ENCODE results near the gene CTSA. TPM values are rescaled to one million over a fixed set of nuclear protein-coding genes. Genes with fewer than 3 reads are reported as not detected.

Gene CTSA
- total and polyA plus RNA-seq, 9 donors = 45.0 to 210 (median 110) TPM

- Histone ChIP-seq H3K27ac (no peak overlapping the region), H3K9me3 (no peaks in the 10 kb centered on the region), H3K4me3 (no peak overlapping the region), H3K27me3 (no peaks in the 10 kb centered on the region), H3K36me3 (no peaks in the 10 kb centered on the region), H3K4me1 (ENCODE audit: insufficient read depth) (peaks cover 6% of the 10 kb centered on the region)
- intact Hi-C loops (cut with DNase I) = loop anchor here in 1 of 4 donors (5.0 kb wide), 1 partner anchor 44 kb away; the partner anchor contains the start of gene SPATA25
- DNase-seq = no peak
- TF ChIP-seq, protein P1, sequence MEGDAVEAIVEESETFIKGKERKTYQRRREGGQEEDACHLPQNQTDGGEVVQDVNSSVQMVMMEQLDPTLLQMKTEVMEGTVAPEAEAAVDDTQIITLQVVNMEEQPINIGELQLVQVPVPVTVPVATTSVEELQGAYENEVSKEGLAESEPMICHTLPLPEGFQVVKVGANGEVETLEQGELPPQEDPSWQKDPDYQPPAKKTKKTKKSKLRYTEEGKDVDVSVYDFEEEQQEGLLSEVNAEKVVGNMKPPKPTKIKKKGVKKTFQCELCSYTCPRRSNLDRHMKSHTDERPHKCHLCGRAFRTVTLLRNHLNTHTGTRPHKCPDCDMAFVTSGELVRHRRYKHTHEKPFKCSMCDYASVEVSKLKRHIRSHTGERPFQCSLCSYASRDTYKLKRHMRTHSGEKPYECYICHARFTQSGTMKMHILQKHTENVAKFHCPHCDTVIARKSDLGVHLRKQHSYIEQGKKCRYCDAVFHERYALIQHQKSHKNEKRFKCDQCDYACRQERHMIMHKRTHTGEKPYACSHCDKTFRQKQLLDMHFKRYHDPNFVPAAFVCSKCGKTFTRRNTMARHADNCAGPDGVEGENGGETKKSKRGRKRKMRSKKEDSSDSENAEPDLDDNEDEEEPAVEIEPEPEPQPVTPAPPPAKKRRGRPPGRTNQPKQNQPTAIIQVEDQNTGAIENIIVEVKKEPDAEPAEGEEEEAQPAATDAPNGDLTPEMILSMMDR (IDR thresholded peaks at IDR 0.05) = no peak
- no peak for TF ChIP-seq POLR2A (IDR thresholded peaks at IDR 0.05)
- no peak for TF ChIP-seq EP300 (IDR thresholded peaks at IDR 0.05)
- WGBS, 3 donors = 89 to 91% (median 90%) methylated on average over 14 of the region's 14 CpGs
Observed at GRCh38 chr20:45843506-45843905, 47.6 kb upstream of the CTSA start.

GRCh38 chr20:45845452-45845851 is 45.7 kb upstream of the CTSA start:
- no peak overlapping the region for H3K27ac ChIP-seq
- H3K4me1 ChIP-seq (ENCODE audit: insufficient read depth) = peaks cover 6% of the 10 kb centered on the region
- DNase-seq = no peak
- H3K4me3 ChIP-seq = no peak overlapping the region
- no peaks in the 10 kb centered on the region for H3K9me3 ChIP-seq
- no peaks in the 10 kb centered on the region for H3K36me3 ChIP-seq
- no peaks in the 10 kb centered on the region for H3K27me3 ChIP-seq
- TF ChIP-seq POLR2A (IDR thresholded peaks at IDR 0.05) (no peak), EP300 (IDR thresholded peaks at IDR 0.05) (no peak)
- TF ChIP-seq, protein P1 (IDR thresholded peaks at IDR 0.05) = no peak
- intact Hi-C loops (cut with DNase I) = no loop called here

DNA sequence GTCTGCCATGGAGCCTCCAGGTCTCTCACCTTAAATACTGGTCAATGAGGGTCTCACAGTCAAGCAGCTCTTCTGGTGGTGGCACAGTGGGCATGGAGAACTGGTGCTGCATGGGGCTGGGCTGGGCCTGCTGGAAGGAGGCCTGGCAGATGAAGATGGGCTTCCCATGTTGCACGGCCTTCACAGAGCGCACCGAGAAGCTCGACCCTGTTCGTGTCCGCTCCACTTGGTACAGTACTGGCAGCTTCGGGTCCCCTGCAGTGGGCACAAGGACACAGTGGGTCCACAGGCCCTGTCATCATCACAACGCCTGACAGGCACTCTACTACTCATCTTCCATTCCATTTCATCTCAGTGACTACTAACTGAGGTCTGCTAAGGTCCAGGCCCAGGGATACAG is 42.7 kb upstream of the CTSA start:
- Histone ChIP-seq H3K9me3 (no peaks in the 10 kb centered on the region), H3K36me3 (no peaks in the 10 kb centered on the region), H3K4me1 (ENCODE audit: insufficient read depth) (peaks cover 2% of the 10 kb centered on the region), H3K4me3 (no peak overlapping the region), H3K27me3 (no peaks in the 10 kb centered on the region), H3K27ac (no peak overlapping the region)
- TF ChIP-seq POLR2A (IDR thresholded peaks at IDR 0.05) (no peak), EP300 (IDR thresholded peaks at IDR 0.05) (no peak)
- TF ChIP-seq, protein P1 (IDR thresholded peaks at IDR 0.05) = no peak
- WGBS, 3 donors = 91 to 93% (median 92%) methylated on average over 8 of the region's 8 CpGs
- DNase-seq = peak in 1 of 5 donors; percentile 14
- intact Hi-C loops (cut with DNase I) = no loop called here

DNA sequence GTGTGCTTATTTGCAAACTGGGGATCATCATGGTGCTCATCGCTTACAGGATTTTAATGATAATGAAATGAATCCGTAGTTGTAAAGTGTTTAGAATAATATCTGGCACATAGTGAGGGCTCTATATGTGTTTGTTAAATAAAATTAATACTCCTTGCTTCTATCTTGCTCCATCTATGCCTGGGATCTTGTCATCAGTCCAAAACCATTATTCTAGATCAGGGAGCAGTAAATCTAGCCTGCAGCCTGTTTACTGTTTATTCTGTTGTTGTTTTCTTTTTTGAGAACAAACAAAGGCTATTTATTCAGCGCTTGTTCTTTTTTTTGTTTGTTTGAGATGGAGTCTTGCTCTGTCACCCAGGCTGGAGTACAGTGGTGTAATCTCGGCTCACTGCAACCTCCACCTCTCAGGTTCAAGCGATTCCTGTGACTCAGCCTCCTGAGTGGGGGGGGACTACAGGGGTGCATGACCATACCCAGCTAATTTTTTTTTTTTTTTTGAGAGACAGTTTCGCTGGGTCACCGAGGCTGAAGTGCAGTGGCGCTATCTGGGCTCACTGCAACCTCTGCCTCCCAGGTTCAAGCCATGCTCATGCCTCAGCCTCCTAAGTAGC is 42.1 kb upstream of the CTSA start:
- Histone ChIP-seq H3K4me3 (no peak overlapping the region), H3K36me3 (no peaks in the 10 kb centered on the region), H3K27ac (no peak overlapping the region), H3K4me1 (ENCODE audit: insufficient read depth) (peaks cover 2% of the 10 kb centered on the region), H3K9me3 (no peaks in the 10 kb centered on the region), H3K27me3 (no peaks in the 10 kb centered on the region)
- intact Hi-C loops (cut with DNase I) = no loop called here
- 88 to 94% (median 89%) methylated on average over 8 of the region's 8 CpGs for WGBS, 3 donors
- TF ChIP-seq, protein P1 (IDR thresholded peaks at IDR 0.05) = no peak
- no peak for TF ChIP-seq EP300 (IDR thresholded peaks at IDR 0.05)
- no peak for TF ChIP-seq POLR2A (IDR thresholded peaks at IDR 0.05)
- peak in 1 of 5 donors; percentile 7 for DNase-seq

All from ovary (tissue), 9 donors.